ENCODE measurements around the gene GNLY. TPM values are rescaled to one million over a fixed set of nuclear protein-coding genes. Genes with fewer than 3 reads are reported as not detected.

GNLY gene
- total RNA-seq, 1 donor from 2014 or later, result 2.2 TPM

DNA sequence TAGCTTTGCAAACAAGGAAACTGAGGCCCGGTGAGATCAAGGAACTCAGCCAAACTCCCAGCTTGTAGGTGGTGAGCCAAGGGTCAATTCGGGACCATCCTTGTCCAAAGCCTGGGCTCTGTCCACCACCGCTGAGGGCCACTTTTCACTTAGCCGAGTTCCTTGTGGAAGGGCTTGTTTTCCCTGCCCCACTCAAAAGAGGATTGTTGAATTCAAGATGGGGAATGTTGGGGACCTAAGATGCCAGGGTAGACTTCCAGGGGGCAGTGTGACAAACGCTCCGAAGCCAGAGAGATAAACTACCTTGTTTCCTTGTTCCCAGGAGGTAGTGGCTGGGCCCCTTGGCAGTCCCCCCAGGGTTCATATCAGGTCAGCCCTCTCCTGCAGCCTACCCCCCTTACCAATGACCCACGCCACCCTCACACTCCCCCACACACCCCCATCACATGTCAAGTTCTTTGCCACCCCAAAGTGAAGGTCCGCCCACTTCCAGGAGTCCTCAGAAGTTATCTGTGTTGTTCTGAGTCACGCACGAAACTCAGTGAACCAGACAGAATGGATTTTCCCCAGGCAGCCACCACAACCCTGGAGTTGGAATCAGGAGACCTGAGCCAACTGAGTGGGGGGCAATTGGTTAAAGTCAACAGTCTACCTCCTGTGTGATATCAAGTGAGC is 49.3 kb downstream of the GNLY start:
- peak; percentile 56 for DNase-seq (ENCODE audit: low spot score)

DNA sequence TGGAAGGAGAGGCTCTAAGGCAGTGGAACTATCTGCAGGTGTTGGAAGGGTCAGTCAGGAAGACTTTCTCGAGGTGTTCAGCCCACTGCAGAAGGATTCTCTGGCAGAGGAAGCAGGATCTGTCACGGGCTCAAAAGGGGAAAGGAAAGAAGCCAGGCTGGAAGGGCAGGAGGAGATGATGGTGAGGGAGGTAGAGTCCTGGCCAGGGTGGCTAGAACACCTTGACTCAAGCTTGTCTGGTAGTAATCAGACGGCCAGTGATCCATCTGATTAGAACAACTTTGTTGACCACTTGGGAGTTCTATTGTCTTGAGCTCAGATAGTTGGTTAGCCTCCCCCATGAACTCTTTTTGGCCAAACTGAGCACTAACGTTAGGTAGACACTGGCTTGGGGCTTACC is 49.9 kb downstream of the GNLY start:
- no peak for DNase-seq (ENCODE audit: low spot score)

DNA sequence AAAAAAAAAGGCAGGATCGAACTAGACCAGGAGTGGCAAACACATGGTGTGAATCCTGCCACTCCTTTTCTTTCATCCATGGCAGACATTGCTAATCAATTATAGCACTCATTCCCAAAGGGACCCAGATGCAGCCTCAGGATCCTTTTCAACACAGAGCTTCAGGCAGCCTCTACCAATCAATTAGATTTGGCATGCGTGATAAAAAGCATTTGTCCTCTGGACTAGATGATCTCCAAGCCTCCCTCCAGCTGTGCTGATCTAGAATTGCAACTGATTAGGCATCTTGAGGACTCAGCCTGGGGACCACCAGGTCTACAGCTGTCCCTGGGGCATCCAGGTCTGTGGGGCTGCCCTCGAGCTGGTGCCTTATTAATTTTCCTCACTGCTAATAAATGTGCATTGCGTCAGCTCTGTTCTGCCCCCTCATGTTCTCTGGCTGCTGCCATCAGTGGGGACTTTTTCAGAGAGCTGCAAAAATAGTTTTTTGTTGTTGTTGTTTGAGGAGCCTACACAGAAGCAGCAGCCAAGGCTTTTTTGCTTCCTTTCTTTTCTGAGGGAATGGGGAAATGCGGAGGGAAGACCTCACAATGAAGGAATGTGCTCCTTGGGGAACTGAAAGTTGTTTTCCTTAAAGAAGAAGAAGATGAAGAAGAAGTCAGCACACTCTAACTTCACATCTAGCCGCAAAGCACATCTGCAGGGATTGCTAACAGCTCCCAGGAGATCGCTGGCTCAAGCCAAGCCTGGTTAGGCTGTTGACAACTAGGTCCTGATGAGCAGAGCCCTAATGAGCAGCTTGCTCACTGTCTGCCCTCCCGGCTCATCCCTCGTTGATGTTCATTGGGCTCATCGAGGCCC is 50.8 kb downstream of the GNLY start:
- peak; percentile 84 for DNase-seq (ENCODE audit: low spot score)

DNA sequence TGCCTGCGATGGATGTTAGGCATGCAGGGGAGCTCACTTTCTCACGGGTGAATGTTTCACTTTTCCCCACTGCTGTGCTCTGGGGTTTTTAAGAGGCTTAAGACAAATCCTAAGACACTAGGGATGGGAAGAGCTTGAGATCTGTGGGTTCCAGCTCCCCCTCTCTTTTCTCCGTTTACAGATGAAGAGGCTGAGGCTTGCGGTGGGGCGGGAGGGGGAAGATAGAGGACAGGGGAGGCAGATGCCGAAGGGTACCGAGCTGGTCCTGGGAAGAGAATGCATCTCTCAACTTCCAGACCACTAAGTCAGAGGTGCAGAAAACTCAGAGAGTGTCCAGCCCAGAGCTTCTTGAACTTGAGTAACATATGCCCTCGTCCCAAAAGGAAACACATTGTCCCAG is 51.5 kb downstream of the GNLY start:
- no peak for DNase-seq (ENCODE audit: low spot score)

DNA sequence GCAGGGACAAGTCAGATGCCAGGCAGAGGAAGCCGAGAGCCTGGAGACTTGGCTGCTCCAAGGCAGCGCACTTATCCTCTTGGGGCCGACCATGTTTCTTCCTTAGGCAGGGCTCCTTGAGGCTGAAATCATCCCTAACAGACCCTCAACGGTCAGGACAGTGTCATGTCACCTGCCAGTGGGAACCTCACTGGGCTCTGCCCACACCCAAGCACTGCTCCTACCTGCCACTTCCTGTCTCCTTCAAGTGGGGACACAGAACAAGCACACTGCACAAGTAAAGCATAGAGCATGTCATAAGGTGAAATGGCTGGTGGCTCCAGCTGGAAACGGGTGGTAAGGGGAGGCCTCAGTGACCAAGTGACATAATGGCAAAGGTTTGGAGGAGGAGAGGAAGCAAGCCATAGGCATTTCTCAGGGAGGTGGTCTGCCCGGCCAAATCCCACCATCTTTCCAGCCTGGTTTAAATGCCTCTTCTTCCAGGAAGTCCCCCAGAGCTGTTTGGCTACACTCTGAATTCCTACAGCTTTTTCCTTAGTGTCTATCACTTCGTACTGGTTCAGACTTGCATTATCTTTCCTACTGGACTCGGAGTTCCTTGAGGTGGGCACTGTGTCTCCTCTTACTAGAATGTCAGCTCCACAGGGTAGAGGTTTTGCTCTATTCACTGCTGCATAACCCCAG is 52.3 kb downstream of the GNLY start:
- DNase-seq (ENCODE audit: low spot score), result no peak

DNA sequence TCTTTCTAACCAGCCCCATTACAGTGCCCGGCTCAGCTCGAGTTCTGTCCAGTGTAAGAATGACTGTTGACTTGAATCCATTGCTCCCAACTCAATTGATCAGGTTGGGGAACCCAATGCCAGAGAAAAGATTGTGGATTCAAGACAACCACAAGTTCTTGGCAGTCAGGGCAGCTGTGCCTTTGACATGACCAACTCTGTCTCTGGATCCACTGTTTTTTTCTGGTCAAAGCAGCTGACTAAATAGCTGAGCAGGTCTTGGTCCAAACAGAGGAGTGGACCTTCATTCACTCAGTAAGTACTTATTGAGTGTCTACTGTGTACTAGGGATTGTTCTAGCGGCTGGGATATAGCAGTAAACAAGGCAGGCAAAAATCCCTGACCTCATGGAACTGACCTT is 53.3 kb downstream of the GNLY start:
- DNase-seq (ENCODE audit: low spot score), result no peak

DNA sequence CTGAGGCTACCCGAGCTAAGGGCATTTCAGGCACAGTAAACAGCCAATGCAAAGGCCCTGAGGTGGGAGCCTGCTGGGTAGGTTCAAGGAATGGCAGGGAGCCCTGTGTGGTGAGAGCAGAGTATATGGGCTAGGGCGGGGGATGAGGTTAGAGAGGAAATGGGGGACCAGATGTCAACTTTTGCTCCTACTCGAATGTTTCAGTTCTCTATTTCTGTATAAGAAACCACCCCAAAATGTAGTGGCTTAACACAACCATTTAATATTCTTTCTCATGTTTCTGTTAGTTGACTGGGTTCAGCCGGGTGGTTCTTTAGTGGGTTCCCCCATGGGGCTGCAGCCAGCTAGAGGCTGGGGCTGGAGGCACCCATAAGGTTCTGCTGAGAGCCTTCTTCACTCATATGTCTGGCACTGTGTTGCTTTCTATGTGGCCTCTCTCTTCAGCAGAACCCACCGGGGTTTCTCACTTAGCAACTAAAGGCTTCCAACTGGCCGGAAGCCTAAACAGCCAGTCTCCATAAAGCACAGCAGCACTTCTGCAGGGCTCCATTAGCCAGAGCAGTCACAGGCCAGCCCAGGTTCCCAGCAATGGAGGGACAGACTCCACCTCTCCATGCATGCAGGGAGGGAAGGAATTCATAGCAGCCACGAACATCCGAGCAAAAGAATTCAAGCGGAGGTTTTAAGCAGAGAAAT is 54.0 kb downstream of the GNLY start:
- DNase-seq (ENCODE audit: low spot score), result no peak

Other genes with a start within 250 kb of the GNLY start
- gene MAT2A, start 155.2 kb upstream of the GNLY start, total RNA-seq (ENCODE audit: insufficient read depth, low replicate concordance), result 67.7 TPM
- gene GGCX, start 132.9 kb upstream of the GNLY start, total RNA-seq (ENCODE audit: insufficient read depth, low replicate concordance), result 51.5 TPM
- gene VAMP8, start 116.8 kb upstream of the GNLY start, total RNA-seq (ENCODE audit: insufficient read depth, low replicate concordance), result 25.5 TPM
- gene VAMP5, start 109.9 kb upstream of the GNLY start, total RNA-seq (ENCODE audit: insufficient read depth, low replicate concordance), result 20.0 TPM
- gene RNF181, start 98.6 kb upstream of the GNLY start, total RNA-seq (ENCODE audit: insufficient read depth, low replicate concordance), result 76.3 TPM
- 3.4 TPM for gene TMEM150A, start 91.7 kb upstream of the GNLY start, total RNA-seq (ENCODE audit: insufficient read depth, low replicate concordance)
- gene C2orf68, start 82.3 kb upstream of the GNLY start, total RNA-seq (ENCODE audit: insufficient read depth, low replicate concordance), result 23.6 TPM
- 58.0 TPM for gene USP39, start 78.2 kb upstream of the GNLY start, total RNA-seq (ENCODE audit: insufficient read depth, low replicate concordance)
- gene SFTPB, start 26.2 kb upstream of the GNLY start, total RNA-seq (ENCODE audit: insufficient read depth, low replicate concordance), result 1.7 TPM
- 14.2 TPM for gene ATOH8, start 59.6 kb downstream of the GNLY start, total RNA-seq (ENCODE audit: insufficient read depth, low replicate concordance)
- 10.4 TPM for gene ST3GAL5, start 194.6 kb downstream of the GNLY start, total RNA-seq (ENCODE audit: insufficient read depth, low replicate concordance)